GM12878 (cell line): ENCODE data around the gene YWHAH. TPM values are rescaled to one million over a fixed set of nuclear protein-coding genes. Genes with fewer than 3 reads are reported as not detected.

Experiments
- ATAC-seq: fragments of 200-7000 bp; cut with Tn5 transposase; 3 replicates; pipeline ENCODE4 v1.9.1; 2020; ENCODE audit warnings: mild to moderate bottlenecking, moderate library complexity
- BruUV-seq: library from RNA; stranded (reverse); fragments of 400-500 nt; replicated peaks from 2 replicates; lab custom pipeline; 2021; lab: Mats Ljungman, UMichigan
- CTCF ChIA-PET: fragments of 300-600 bp; sonication (Branson Sonifier 250); formaldehyde crosslinking; extraction: SDS; loops from one replicate; lab custom pipeline; 2021; ENCODE audit warnings: inconsistent platforms; lab: Yijun Ruan, JAX
- POLR2A ChIA-PET: fragments of 350-600 bp; formaldehyde crosslinking; extraction: SDS; loops from one replicate; lab custom pipeline; 2021; ENCODE audit warnings: inconsistent platforms; lab: Charles Lee
- RAD21 ChIA-PET: fragments of 300-600 bp; sonication (Branson Sonifier 250); formaldehyde crosslinking; loops from one replicate; lab custom pipeline; 2023; ENCODE audit warnings: antibody characterized with exemption; ENCODE audit not compliant: unreplicated experiment; lab: Charles Lee
- SMC1A ChIA-PET: fragments of 300-600 bp; sonication (Branson Sonifier 250); formaldehyde crosslinking; loops from one replicate; lab custom pipeline; 2023; ENCODE audit not compliant: unreplicated experiment, uncharacterized antibody; lab: Charles Lee
- DNase-seq: peaks from one replicate; pipeline ENCODE4 v3.0.0-alpha.2; 2011; ENCODE audit warnings: low read depth, low spot score
- FAIRE-seq: peaks from 3 replicates; lab custom pipeline; 2011; peaks lifted over from hg19 to GRCh38; lab: Jason Lieb, UNC
- H2AFZ ChIP-seq: 2 replicates; pipeline ENCODE4 v1.6.0; 2011; ENCODE audit warnings: low read depth, low read length, control low read depth; ENCODE audit not compliant: control insufficient read depth
- H3K27ac ChIP-seq: 2 replicates; pipeline ENCODE4 v1.5.1; 2011; ENCODE audit warnings: control low read depth; ENCODE audit not compliant: control insufficient read depth, insufficient read depth
- H3K27me3 ChIP-seq, 2 experiments: replicated peaks in 1 of 2; 2 replicates each; pipeline versions ENCODE4 v1.6.0 to v1.6.1; 2011; ENCODE audit warnings: low read length in 1 of 2; ENCODE audit not compliant: control insufficient read depth in 2 of 2, insufficient read depth in 2 of 2
- H3K36me3 ChIP-seq, 2 experiments: 2 replicates each; pipeline ENCODE4 v1.5.1; 2011; ENCODE audit warnings: low read length in 1 of 2; ENCODE audit not compliant: control insufficient read depth in 2 of 2, insufficient read depth in 2 of 2
- H3K4me1 ChIP-seq: 2 replicates; pipeline ENCODE4 v1.6.1; 2011; ENCODE audit warnings: mild to moderate bottlenecking, low read length, moderate library complexity, mixed read lengths; ENCODE audit not compliant: control insufficient read depth, insufficient read depth
- H3K4me2 ChIP-seq: 2 replicates; pipeline ENCODE4 v1.6.0; 2011; ENCODE audit warnings: control low read depth; ENCODE audit not compliant: control insufficient read depth, insufficient read depth
- H3K4me3 ChIP-seq: fragments of 200-600 bp; sonication (generic); 2 replicates; pipeline ENCODE4 v1.5.1; 2016
- H3K79me2 ChIP-seq: 2 replicates; pipeline ENCODE4 v1.6.0; 2011; ENCODE audit warnings: low read length; ENCODE audit not compliant: control insufficient read depth, insufficient read depth
- H3K9ac ChIP-seq: 2 replicates; pipeline ENCODE4 v1.8.0; 2011; ENCODE audit warnings: low read length, control low read depth, mixed read lengths; ENCODE audit not compliant: control insufficient read depth, insufficient read depth
- H3K9me3 ChIP-seq: replicated peaks from 3 replicates; pipeline ENCODE4 v1.5.1; 2011; ENCODE audit warnings: mild to moderate bottlenecking, low read length; ENCODE audit not compliant: control insufficient read depth, insufficient read depth
- H4K20me1 ChIP-seq: 2 replicates; pipeline ENCODE4 v1.6.0; 2011; ENCODE audit not compliant: control insufficient read depth, insufficient read depth
- BHLHE40 ChIP-seq, 2 experiments: fragments of 450-650 bp in 1 of 2; IDR thresholded peaks; 2 replicates each; pipeline ENCODE4 v1.6.1; 2011 to 2017; ENCODE audit warnings: low read depth in 2 of 2, borderline replicate concordance in 1 of 2, improper control_type of control experiment in 1 of 2, low read length in 1 of 2, mild to moderate bottlenecking in 1 of 2
- CHD1 ChIP-seq: IDR thresholded peaks from 2 replicates; pipeline ENCODE4 v1.6.1; 2012; ENCODE audit warnings: low read depth, low read length, improper control_type of control experiment
- E2F4 ChIP-seq: IDR thresholded peaks from 2 replicates; pipeline ENCODE4 v1.6.1; 2012; ENCODE audit warnings: low read depth, low read length, improper control_type of control experiment
- LARP7 ChIP-seq: fragments of 450-650 bp; IDR thresholded peaks from 2 replicates; pipeline ENCODE4 v1.6.1; 2017; ENCODE audit warnings: mild to moderate bottlenecking
- NR2F1 ChIP-seq: fragments of 450-650 bp; conservative IDR thresholded peaks from 2 replicates; pipeline ENCODE4 v1.6.1; 2017; ENCODE audit warnings: mild to moderate bottlenecking
- NRF1 ChIP-seq: conservative IDR thresholded peaks from 2 replicates; pipeline ENCODE4 v1.6.1; 2011; ENCODE audit warnings: mild to moderate bottlenecking, low read depth, low read length, improper control_type of control experiment
- PML ChIP-seq: IDR thresholded peaks from 2 replicates; pipeline ENCODE4 v1.6.1; 2012; ENCODE audit warnings: low read length, inconsistent platforms
- POLR2AphosphoS2 ChIP-seq: IDR thresholded peaks from 2 replicates; pipeline ENCODE4 v1.6.1; 2011; ENCODE audit warnings: low read depth, mild to moderate bottlenecking, low read length, improper control_type of control experiment, moderate library complexity
- RB1 ChIP-seq: fragments of 450-650 bp; formaldehyde crosslinking; IDR thresholded peaks from 2 replicates; pipeline ENCODE4 v1.6.1; 2017; ENCODE audit warnings: mild to moderate bottlenecking, borderline replicate concordance
- RBBP5 ChIP-seq: fragments of 200-600 bp; sonication (generic); conservative IDR thresholded peaks from 2 replicates; pipeline ENCODE4 v1.6.1; 2016
- SIX5 ChIP-seq: IDR thresholded peaks from 2 replicates; pipeline ENCODE4 v1.6.1; 2011; ENCODE audit warnings: mild to moderate bottlenecking, low read depth, low read length, moderate library complexity; ENCODE audit not compliant: severe bottlenecking
- YBX1 ChIP-seq: fragments of 450-650 bp; IDR thresholded peaks from 2 replicates; pipeline ENCODE4 v1.6.1; 2016; ENCODE audit warnings: antibody characterized with exemption
- ZNF274 ChIP-seq: IDR thresholded peaks from one replicate; pipeline ENCODE4 v1.8.0; 2011; ENCODE audit not compliant: insufficient read length, insufficient read depth
- WGBS: methylation state at CpG from one replicate; pipeline ENCODE4 v1.1.6; 2016; ENCODE audit warnings: low lambda C conversion rate; ENCODE audit not compliant: insufficient replicate concordance, insufficient coverage; ENCODE audit errors: missing lambda C conversion rate; 5-methylcytosine and 5-hydroxymethylcytosine counted together
- in situ Hi-C: fragments of 300-500 bp; cut with MboI; formaldehyde crosslinking; loops from 9 replicates; pipeline ENCODE4 v1.14.3; 2018; ENCODE audit warnings: mixed read lengths
- intact Hi-C: fragments of 100-400 bp; cut with micrococcal nuclease; formaldehyde crosslinking; loops from one replicate; pipeline ENCODE4 v1.14.2; 2022; ENCODE audit not compliant: unreplicated experiment
- polyA plus RNA-seq, 11 experiments: library from polyadenylated mRNA; depleted of rRNA in 4 of 11; unstranded in 6 of 11; stranded (reverse) in 5 of 11; fragments of >200 nt; fragmentation: Nextera tagmentation in 4 of 11; fragmentation: Illumina TruSeq in 1 of 11; extraction: Ambion mirVana in 4 of 11; extraction: Trizol in 1 of 11; gene quantifications; 1 replicate in 1 of 11; 2 replicates in 10 of 11; pipeline versions ENCODE4 v1.2.1 to v1.2.3, GENCODE V29; 2011 to 2016; ENCODE audit warnings: inconsistent platforms in 2 of 11, missing spikeins in 2 of 11, low read depth in 1 of 11
- total RNA-seq, 4 experiments: library from RNA; depleted of rRNA in 3 of 4; stranded (reverse); fragments of >200 nt in 3 of 4; fragmentation: Illumina TruSeq in 1 of 4; extraction: Trizol in 1 of 4; gene quantifications; 2 replicates each; pipeline versions ENCODE4 v1.2.1 to v1.2.3, GENCODE V29; 2013 to 2021

Gene YWHAH
- total and polyA plus RNA-seq, 10 of the 15 experiments (the other 5 are each of a cell fraction or from before 2014, with no cell fraction given): 34.2 to 197 (median 115) TPM

GRCh38 chr22:31937341-31937740, 7.0 kb upstream of the YWHAH start:
- peaks cover 0 to 2% of the 10 kb centered on the region in 2 experiments; a peak in 1 of 4 replicates for H3K27me3 ChIP-seq
- H4K20me1 ChIP-seq: no peaks in the 10 kb centered on the region
- ChIA-PET SMC1A (no interaction called here), RAD21 (no interaction called here), POLR2A (no interaction called here), CTCF (no interaction called here)
- H3K9ac ChIP-seq: no peak overlapping the region
- WGBS: 0% methylated on average over 3 of the region's 3 CpGs
- H2AFZ ChIP-seq: no peak overlapping the region
- TF ChIP-seq RB1: no peak
- no peak for TF ChIP-seq YBX1
- no peak for TF ChIP-seq BHLHE40 (IDR thresholded peaks at IDR 0.05; ENCODE audit: borderline replicate concordance in 1 of 2, low read depth in 2 of 2, low read length in 1 of 2)
- TF ChIP-seq CHD1: no peak
- no peak for TF ChIP-seq PML
- TF ChIP-seq NR2F1: no peak
- no peak for TF ChIP-seq POLR2AphosphoS2
- TF ChIP-seq ZNF274: no peak
- no peak for TF ChIP-seq LARP7
- no peak for TF ChIP-seq NRF1
- no peak for TF ChIP-seq E2F4
- TF ChIP-seq SIX5: no peak
- no peak for TF ChIP-seq RBBP5
- BruUV-seq: no TSS peak
- in situ Hi-C loops (no loop called here), intact Hi-C loops (no loop called here)
- H3K4me2 ChIP-seq: no peak overlapping the region
- H3K79me2 ChIP-seq: no peaks in the 10 kb centered on the region
- ATAC-seq (no peak), DNase-seq (no peak), FAIRE-seq (no peak)
- no peaks in the 10 kb centered on the region for H3K36me3 ChIP-seq
- no peak overlapping the region for H3K4me3 ChIP-seq
- no peak overlapping the region for H3K27ac ChIP-seq
- H3K4me1 ChIP-seq: no peaks in the 10 kb centered on the region
- H3K9me3 ChIP-seq: no peaks in the 10 kb centered on the region
